Inflammatory macrophage (primary cell): ENCODE measurements around the gene COL19A1.

ENCODE experiments used
- DNase-seq, 2 donors: peaks; one replicate each; pipeline ENCODE4 v3.0.0-alpha.2; 2020 to 2022

Gene COL19A1

GRCh38 chr6:70241991-70242420 lies 375.6 kb downstream of the COL19A1 start:
- DNase-seq, result no peak

GRCh38 chr6:70246118-70246517 lies 379.8 kb downstream of the COL19A1 start:
- DNase-seq, result no peak

GRCh38 chr6:70252604-70253003 lies 386.2 kb downstream of the COL19A1 start:
- no peak for DNase-seq

- DNase-seq, result no peak
Observed at GRCh38 chr6:70253923-70254322, 387.6 kb downstream of the COL19A1 start.

- no peak for DNase-seq
Observed at GRCh38 chr6:70254784-70255183, 388.4 kb downstream of the COL19A1 start.

- no peak for DNase-seq
Observed at GRCh38 chr6:70257768-70258273, 391.5 kb downstream of the COL19A1 start.

- no peak for DNase-seq
Observed at GRCh38 chr6:70258483-70258882, 392.1 kb downstream of the COL19A1 start.
